B cell (primary cell): ENCODE measurements around the gene GOLGA6B. TPM values are rescaled to one million over a fixed set of nuclear protein-coding genes. Genes with fewer than 3 reads are reported as not detected.

Source experiments
- ATAC-seq: fragments of 200-7000 bp; cut with Tn5 transposase; one replicate; pipeline ENCODE4 v1.10.0; 2021; ENCODE audit warnings: low read depth, mild to moderate bottlenecking, moderate number of reproducible peaks, moderate library complexity
- CTCF ChIA-PET: fragments of 350-600 bp; sonication (Branson Sonifier 250); formaldehyde crosslinking; loops from one replicate; lab custom pipeline; 2021; ENCODE audit warnings: antibody characterized with exemption, inconsistent platforms; lab: Charles Lee
- POLR2A ChIA-PET: fragments of 350-600 bp; sonication (Branson Sonifier 250); formaldehyde crosslinking; loops from one replicate; lab custom pipeline; 2021; ENCODE audit warnings: antibody characterized with exemption; lab: Charles Lee
- DNase-seq: peaks from one replicate; pipeline ENCODE4 v3.0.0; 2013
- H2AFZ ChIP-seq: 2 replicates; pipeline ENCODE4 v1.6.1; 2012; ENCODE audit warnings: mild to moderate bottlenecking, low read depth, low read length; ENCODE audit not compliant: insufficient read depth, poor library complexity, severe bottlenecking
- H3K27ac ChIP-seq, 2 donors: 1 replicate in 1 of 2; 2 replicates in 1 of 2; pipeline ENCODE4 v1.5.1; 2012 to 2013; ENCODE audit warnings: low read length in 2 of 2, mild to moderate bottlenecking in 2 of 2, moderate library complexity in 1 of 2
- H3K27me3 ChIP-seq, 4 experiments: fragments of 200-600 bp in 1 of 4; sonication (generic) in 1 of 4; replicated peaks in 1 of 4; 1 replicate in 2 of 4; 2 replicates in 2 of 4; pipeline versions ENCODE4 v1.6.1 to v1.7.0; 2013 to 2016; ENCODE audit warnings: low read length in 3 of 4, mild to moderate bottlenecking in 2 of 4, mixed read lengths in 1 of 4, moderate library complexity in 1 of 4; ENCODE audit not compliant: insufficient read depth in 4 of 4, control insufficient read depth in 3 of 4; ENCODE audit errors: control extremely low read depth in 1 of 4
- H3K36me3 ChIP-seq, 2 experiments: replicated peaks in 1 of 2; 1 replicate in 1 of 2; 2 replicates in 1 of 2; pipeline versions ENCODE4 v1.6.1 to v1.7.1; 2013; ENCODE audit warnings: low read length in 1 of 2; ENCODE audit not compliant: insufficient read depth in 2 of 2, control insufficient read depth in 1 of 2; ENCODE audit errors: control extremely low read depth in 1 of 2, extremely low read depth in 1 of 2
- H3K4me1 ChIP-seq, 2 donors: fragments of 200-600 bp in 1 of 2; sonication (generic) in 1 of 2; 1 replicate in 1 of 2; 2 replicates in 1 of 2; pipeline versions ENCODE4 v1.5.1 to v1.6.1; 2013 to 2017; ENCODE audit warnings: low read length in 2 of 2; ENCODE audit not compliant: control insufficient read depth in 2 of 2, insufficient read depth in 2 of 2
- H3K4me2 ChIP-seq: replicated peaks from 2 replicates; pipeline ENCODE3; 2012; ENCODE audit warnings: mild to moderate bottlenecking, low read depth, low read length; ENCODE audit not compliant: poor library complexity, severe bottlenecking
- H3K4me3 ChIP-seq, 5 experiments: fragments of 200-600 bp in 1 of 5; sonication (generic) in 1 of 5; 1 replicate in 3 of 5; 2 replicates in 2 of 5; pipeline versions ENCODE4 v1.5.1 to v1.7.0; 2011 to 2016; ENCODE audit warnings: low read length in 4 of 5, mild to moderate bottlenecking in 4 of 5, low read depth in 2 of 5, control low read depth in 1 of 5, moderate library complexity in 1 of 5; ENCODE audit not compliant: insufficient read depth in 1 of 5; ENCODE audit errors: control extremely low read depth in 1 of 5, extremely low read depth in 1 of 5
- H3K79me2 ChIP-seq: fragments of 200-600 bp; sonication (generic); one replicate; pipeline ENCODE4 v1.6.0; 2016; ENCODE audit warnings: low read length; ENCODE audit not compliant: control insufficient read depth, insufficient read depth
- H3K9ac ChIP-seq: fragments of 200-600 bp; sonication (generic); 2 replicates; pipeline ENCODE4 v1.6.1; 2017; ENCODE audit warnings: mild to moderate bottlenecking, low read length, moderate library complexity
- H3K9me3 ChIP-seq, 3 donors: one replicate each; pipeline versions ENCODE4 v1.6.1 to v1.7.1; 2013; ENCODE audit warnings: low read length in 2 of 3; ENCODE audit not compliant: control insufficient read depth in 2 of 3, insufficient read depth in 1 of 3; ENCODE audit errors: control extremely low read depth in 1 of 3
- H4K20me1 ChIP-seq: 2 replicates; pipeline ENCODE4 v1.6.0; 2012; ENCODE audit warnings: mild to moderate bottlenecking, low read length; ENCODE audit not compliant: insufficient read depth, control insufficient read depth, poor library complexity, severe bottlenecking
- H3K27ac Mint-ChIP-seq: one replicate; pipeline ENCODE4 v1.8.0; 2021; ENCODE audit warnings: mixed read lengths
- H3K27me3 Mint-ChIP-seq: one replicate; pipeline ENCODE4 v1.8.0; 2021; ENCODE audit warnings: mixed read lengths
- H3K4me1 Mint-ChIP-seq: one replicate; pipeline ENCODE4 v1.8.0; 2021; ENCODE audit warnings: mixed read lengths
- H3K4me3 Mint-ChIP-seq: one replicate; pipeline ENCODE4 v1.8.0; 2021; ENCODE audit warnings: mixed read lengths
- H3K9me3 Mint-ChIP-seq: one replicate; pipeline ENCODE4 v1.8.0; 2022; ENCODE audit warnings: mixed read lengths; ENCODE audit not compliant: insufficient read depth
- EZH2 ChIP-seq: IDR thresholded peaks from 2 replicates; pipeline ENCODE4 v1.6.1; 2012; ENCODE audit warnings: borderline replicate concordance, low read depth, mild to moderate bottlenecking, moderate library complexity, low read length; ENCODE audit not compliant: insufficient read depth, poor library complexity, severe bottlenecking
- WGBS: methylation state at CpG from one replicate; pipeline ENCODE4 v1.1.5; 2013; ENCODE audit warnings: missing lambda C conversion rate; ENCODE audit not compliant: insufficient coverage; 5-methylcytosine and 5-hydroxymethylcytosine counted together
- intact Hi-C: fragments of 100-400 bp; cut with micrococcal nuclease; formaldehyde crosslinking; loops from one replicate; pipeline ENCODE4 v1.10.0; 2022
- polyA plus RNA-seq: library from polyadenylated mRNA; depleted of rRNA; stranded (reverse); fragments of >200 nt; gene quantifications from 2 replicates; pipeline ENCODE4 v1.2.3, GENCODE V29; 2012
- total RNA-seq, 2 donors: library from RNA; stranded (reverse); fragments of 120-200 nt in 1 of 2; gene quantifications; 1 replicate in 1 of 2; 2 replicates in 1 of 2; pipeline versions ENCODE4 v1.2.3 to v1.2.4, GENCODE V29; 2013 to 2022
- TF ChIP-seq, protein P1 (sequence below): fragments of 200-600 bp; IDR thresholded peaks from one replicate; pipeline ENCODE4 v1.8.0; 2022; ENCODE audit warnings: antibody characterized with exemption, mild to moderate bottlenecking

The GOLGA6B gene
- total and polyA plus RNA-seq, 2 donors (not counting 1 experiment from before 2014, with no cell fraction given) = 0.06 TPM; not detected in 1

DNA sequence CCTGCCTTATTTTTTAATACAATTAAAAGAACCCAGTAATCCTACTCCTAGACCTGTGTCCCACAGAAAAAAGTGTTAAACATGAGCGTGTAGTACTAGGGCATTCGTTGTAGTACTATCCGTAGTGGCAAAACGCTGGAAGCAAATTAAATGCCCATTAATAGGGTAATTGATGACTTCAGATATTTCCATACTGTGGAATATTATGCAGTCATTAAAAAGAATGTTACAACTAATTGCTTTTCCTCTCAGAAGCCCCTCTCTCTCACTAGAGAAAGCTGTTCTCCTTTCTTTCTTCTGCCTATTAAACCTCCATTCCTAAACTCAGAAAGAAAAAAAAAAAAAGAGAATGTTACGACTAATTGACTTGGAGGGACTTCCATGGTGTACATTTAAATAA lies 34.2 kb downstream of the GOLGA6B start:
- Histone ChIP-seq H2AFZ (no peak overlapping the region), H3K4me3 (no peak overlapping the region), H3K4me2 (no peak overlapping the region), H3K79me2 (peaks cover 30% of the 10 kb centered on the region), H3K36me3 (no peaks in the 10 kb centered on the region), H3K4me1 (peaks cover 11 to 12% of the 10 kb centered on the region in 2 donors), H4K20me1 (no peaks in the 10 kb centered on the region), H3K9me3 (no peaks in the 10 kb centered on the region), H3K9ac (no peak overlapping the region), H3K27me3 (no peaks in the 10 kb centered on the region), H3K27ac (no peak overlapping the region)
- no CpG with 5 or more reads among the region's 5 CpGs for WGBS
- ChIA-PET CTCF (no interaction called here), POLR2A (interaction anchor here (0.6 kb wide), 1 partner anchor 10 kb away, joined by 4 read pairs; no protein-coding TSS in a partner anchor)
- Mint-ChIP-seq H3K9me3 (no peaks in the 10 kb centered on the region), H3K27me3 (no peaks in the 10 kb centered on the region), H3K27ac (no peak overlapping the region), H3K4me1 (peaks cover 26% of the 10 kb centered on the region), H3K4me3 (no peak overlapping the region)
- TF ChIP-seq, protein P1, sequence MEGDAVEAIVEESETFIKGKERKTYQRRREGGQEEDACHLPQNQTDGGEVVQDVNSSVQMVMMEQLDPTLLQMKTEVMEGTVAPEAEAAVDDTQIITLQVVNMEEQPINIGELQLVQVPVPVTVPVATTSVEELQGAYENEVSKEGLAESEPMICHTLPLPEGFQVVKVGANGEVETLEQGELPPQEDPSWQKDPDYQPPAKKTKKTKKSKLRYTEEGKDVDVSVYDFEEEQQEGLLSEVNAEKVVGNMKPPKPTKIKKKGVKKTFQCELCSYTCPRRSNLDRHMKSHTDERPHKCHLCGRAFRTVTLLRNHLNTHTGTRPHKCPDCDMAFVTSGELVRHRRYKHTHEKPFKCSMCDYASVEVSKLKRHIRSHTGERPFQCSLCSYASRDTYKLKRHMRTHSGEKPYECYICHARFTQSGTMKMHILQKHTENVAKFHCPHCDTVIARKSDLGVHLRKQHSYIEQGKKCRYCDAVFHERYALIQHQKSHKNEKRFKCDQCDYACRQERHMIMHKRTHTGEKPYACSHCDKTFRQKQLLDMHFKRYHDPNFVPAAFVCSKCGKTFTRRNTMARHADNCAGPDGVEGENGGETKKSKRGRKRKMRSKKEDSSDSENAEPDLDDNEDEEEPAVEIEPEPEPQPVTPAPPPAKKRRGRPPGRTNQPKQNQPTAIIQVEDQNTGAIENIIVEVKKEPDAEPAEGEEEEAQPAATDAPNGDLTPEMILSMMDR = no peak
- no peak for TF ChIP-seq EZH2
- DNase-seq (no peak), ATAC-seq (no peak)
- intact Hi-C loops = loop anchor here (5.0 kb wide), 3 partner anchors 86 to 944 kb away; partner anchors contain the start of genes ARIH1 and NPTN

DNA sequence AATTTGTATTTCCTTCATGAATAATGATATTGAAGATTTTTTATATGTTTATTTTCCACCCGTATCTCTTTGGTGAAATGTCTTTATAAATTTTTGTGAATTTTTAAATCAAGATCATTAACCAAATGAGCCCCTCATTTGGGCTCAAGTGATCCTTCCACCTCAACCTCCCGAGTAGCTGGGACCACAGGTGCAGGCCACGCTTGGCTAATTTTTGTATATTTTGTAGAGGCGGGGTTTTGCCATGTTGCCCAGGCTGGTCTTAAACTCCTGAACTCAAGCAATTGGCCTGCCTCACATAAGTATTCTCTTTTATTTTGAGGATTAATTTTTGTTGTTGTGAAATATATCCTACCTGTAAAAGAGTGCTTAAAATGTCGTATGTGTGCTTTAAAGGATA lies 36.4 kb downstream of the GOLGA6B start:
- intact Hi-C loops = no loop called here
- POLR2A ChIA-PET = no interaction called here

More for the DNA sequence above, 36.4 kb downstream of the GOLGA6B start:
- Histone ChIP-seq H3K79me2 (peaks cover 25% of the 10 kb centered on the region), H3K4me2 (no peak overlapping the region), H3K4me1 (peaks cover 4 to 5% of the 10 kb centered on the region in 2 donors), H3K9me3 (no peaks in the 10 kb centered on the region), H4K20me1 (no peaks in the 10 kb centered on the region), H3K9ac (no peak overlapping the region), H3K27me3 (no peaks in the 10 kb centered on the region), H3K27ac (no peak overlapping the region), H2AFZ (no peak overlapping the region), H3K36me3 (peaks cover 0 to 2% of the 10 kb centered on the region in 2 experiments), H3K4me3 (no peak overlapping the region)
- no peaks in the 10 kb centered on the region for H3K9me3 Mint-ChIP-seq
- TF ChIP-seq, protein P1 = no peak
- no peak for TF ChIP-seq EZH2
- H3K27me3 Mint-ChIP-seq = no peaks in the 10 kb centered on the region
- CTCF ChIA-PET = no interaction called here
- no peak overlapping the region for H3K4me3 Mint-ChIP-seq
- no peak overlapping the region for H3K27ac Mint-ChIP-seq
- peaks cover 15% of the 10 kb centered on the region for H3K4me1 Mint-ChIP-seq
- WGBS = no CpG with 5 or more reads among the region's 5 CpGs
- DNase-seq (no peak), ATAC-seq (no peak)
